Kidney (tissue), 14 donors: Measurements from ENCODE around the gene P2RX1. TPM values are rescaled to one million over a fixed set of nuclear protein-coding genes. Genes with fewer than 3 reads are reported as not detected.

Experiments
- DNase-seq, 5 donors: peaks; one replicate each; pipeline ENCODE4 v3.0.0-alpha.2; 2013 to 2020
- FAIRE-seq: peaks from 2 replicates; lab custom pipeline; 2012; peaks lifted over from hg19 to GRCh38; lab: Jason Lieb, UNC
- H3K27ac ChIP-seq, 2 donors: one replicate each; pipeline ENCODE4 v1.7.0; 2013; ENCODE audit warnings: low read depth in 2 of 2, low read length in 2 of 2, inconsistent platforms in 1 of 2
- H3K27me3 ChIP-seq: one replicate; pipeline ENCODE4 v1.7.1; 2013; ENCODE audit warnings: low read length, inconsistent platforms; ENCODE audit not compliant: control insufficient read depth, insufficient read depth
- H3K36me3 ChIP-seq, 3 donors: one replicate each; pipeline versions ENCODE4 v1.7.0 to v1.7.1; 2013; ENCODE audit warnings: low read length in 3 of 3, control low read depth in 1 of 3, inconsistent platforms in 1 of 3; ENCODE audit not compliant: insufficient read depth in 3 of 3, control insufficient read depth in 2 of 3
- H3K4me1 ChIP-seq, 3 donors: one replicate each; pipeline versions ENCODE4 v1.7.0 to v1.7.1; 2013; ENCODE audit warnings: low read length in 3 of 3, inconsistent platforms in 1 of 3, low read depth in 1 of 3; ENCODE audit not compliant: control insufficient read depth in 2 of 3, insufficient read depth in 2 of 3
- H3K4me3 ChIP-seq, 3 donors: one replicate each; pipeline versions ENCODE4 v1.7.0 to v1.8.1; 2013; ENCODE audit warnings: low read length in 3 of 3, control low read depth in 1 of 3, inconsistent platforms in 1 of 3
- H3K9ac ChIP-seq, 3 donors: one replicate each; pipeline versions ENCODE4 v1.7.0 to v1.7.1; 2013; ENCODE audit warnings: low read length in 3 of 3, control low read depth in 1 of 3, inconsistent platforms in 1 of 3
- H3K9me3 ChIP-seq, 3 donors: one replicate each; pipeline versions ENCODE4 v1.7.0 to v1.7.1; 2013; ENCODE audit warnings: low read length in 3 of 3, control low read depth in 1 of 3, inconsistent platforms in 1 of 3; ENCODE audit not compliant: control insufficient read depth in 2 of 3, insufficient read depth in 1 of 3
- CTCF ChIP-seq: IDR thresholded peaks from 3 replicates; pipeline ENCODE4 v1.5.1; 2012; ENCODE audit warnings: mild to moderate bottlenecking, moderate library complexity, borderline replicate concordance; ENCODE audit not compliant: insufficient read depth; ENCODE audit errors: extremely low read depth
- intact Hi-C: fragments of 100-400 bp; cut with DNase I; formaldehyde crosslinking; loops from one replicate; pipeline ENCODE4 v1.11.1; 2022
- polyA plus RNA-seq: library from polyadenylated mRNA; stranded (reverse); fragments of 350-450 nt; fragmentation: Illumina TruSeq; extraction: RNeasy Lipid Tissue Mini Kit (QIAGEN cat#74804); gene quantifications from one replicate; pipeline ENCODE4 v1.2.3, GENCODE V29; 2014; ENCODE audit warnings: low read depth, low replicate concordance; ENCODE audit not compliant: insufficient read depth
- total RNA-seq: library from RNA; stranded (reverse); fragmentation: NEBNext Ultra II Directional; extraction: Animal tissue kit (Norgen Biotek cat#: 25700); gene quantifications from one replicate; pipeline ENCODE4 v1.2.1, GENCODE V29; 2021
- donor health status: control.
- donor health status: control.
- donor health status: control.
- donor health status: control.
- donor health status: control.
- donor health status: DM: yes; HTN: yes; CAD: no.
- donor health status: Normal renal cell carcinoma (clear cell type).

Gene P2RX1
- total and polyA plus RNA-seq, 2 donors from 2014 or later = 3.1 to 11.2 TPM

- no peaks in the 10 kb centered on the region for H3K36me3 ChIP-seq
- no peak overlapping the region for H3K4me3 ChIP-seq
- intact Hi-C loops = no loop called here
- H3K27ac ChIP-seq = no peak overlapping the region
- no peak overlapping the region for H3K9ac ChIP-seq
- TF ChIP-seq CTCF = no peak
- H3K9me3 ChIP-seq = no peaks in the 10 kb centered on the region
- no peaks in the 10 kb centered on the region for H3K27me3 ChIP-seq
- FAIRE-seq (no peak), DNase-seq (peak in 1 of 5 donors; percentile 84)
- peaks cover 0 to 5% (median 0%) of the 10 kb centered on the region in 3 donors for H3K4me1 ChIP-seq
Observed at GRCh38 chr17:3919123-3919624, 2.9 kb upstream of the P2RX1 start.

- H3K27ac ChIP-seq = peak overlapping the region in 1 of 2 donors; percentile 32
- intact Hi-C loops = no loop called here
- FAIRE-seq = no peak
Observed at GRCh38 chr17:3918372-3919122, 2.3 kb upstream of the P2RX1 start.

GRCh38 chr17:3917391-3917931 is 1.2 kb upstream of the P2RX1 start:
- intact Hi-C loops = no loop called here
- Histone ChIP-seq H3K4me1 (peaks cover 0 to 10% (median 0%) of the 10 kb centered on the region in 3 donors), H3K9me3 (no peaks in the 10 kb centered on the region), H3K4me3 (no peak overlapping the region), H3K9ac (no peak overlapping the region), H3K36me3 (no peaks in the 10 kb centered on the region), H3K27ac (no peak overlapping the region), H3K27me3 (no peaks in the 10 kb centered on the region)
- no peak for FAIRE-seq
- peak in 1 of 5 donors; percentile 92 for DNase-seq
- TF ChIP-seq CTCF = no peak

More at GRCh38 chr17:3918372-3919122, 2.3 kb upstream of the P2RX1 start:
- H3K27me3 ChIP-seq = no peaks in the 10 kb centered on the region
- no peak for TF ChIP-seq CTCF
- H3K9me3 ChIP-seq = no peaks in the 10 kb centered on the region
- no peak for DNase-seq
- peaks cover 0 to 7% (median 0%) of the 10 kb centered on the region in 3 donors for H3K4me1 ChIP-seq
- no peaks in the 10 kb centered on the region for H3K36me3 ChIP-seq
- no peak overlapping the region for H3K4me3 ChIP-seq
- H3K9ac ChIP-seq = no peak overlapping the region
